ENCODE results near the gene FRG2B. TPM values are rescaled to one million over a fixed set of nuclear protein-coding genes. Genes with fewer than 3 reads are reported as not detected.
"Not testable (repeated sequence)": the region's sequence is repeated elsewhere in the genome, so short reads cannot be mapped to it uniquely, and the experiment has no call there.

The FRG2B gene
- total and polyA plus RNA-seq, 2 of the 13 experiments (the other 11 are each of a cell fraction or from before 2014, with no cell fraction given), result not detected

DNA sequence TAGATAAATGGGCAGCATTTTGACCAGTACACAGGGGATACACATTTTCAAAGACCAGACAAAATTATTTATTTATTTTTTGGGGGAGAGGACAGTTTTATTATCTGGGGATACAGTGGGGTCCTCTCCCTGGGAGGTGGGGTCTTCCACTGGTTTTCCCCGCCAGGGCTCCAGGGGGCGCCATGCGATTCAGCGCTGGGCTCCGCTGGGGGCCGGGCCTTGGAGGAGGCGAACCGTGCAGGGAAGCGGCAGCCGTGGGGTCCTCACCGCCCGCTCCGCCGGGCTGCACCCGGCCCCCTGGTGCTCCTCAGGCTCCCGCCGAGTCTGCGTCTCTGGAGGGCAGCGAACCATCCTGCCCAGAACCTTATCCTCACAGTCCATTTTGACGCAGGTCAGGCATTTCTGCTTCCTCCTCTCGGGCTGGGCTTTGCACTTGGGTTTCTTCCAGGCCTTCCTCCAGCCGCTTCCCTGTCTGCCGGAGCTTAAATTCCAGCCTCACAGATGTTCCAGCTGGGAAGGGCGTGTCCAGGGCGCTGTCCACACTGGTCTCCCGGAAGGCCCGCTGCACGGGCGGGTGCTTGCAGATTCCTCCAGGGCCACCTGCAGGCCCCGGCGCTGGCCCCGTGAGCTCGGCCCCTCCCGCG is 10.7 kb upstream of the FRG2B start:
- H3K9ac ChIP-seq (ENCODE audit: insufficient read depth, low read depth, low read length); H3K9me3 ChIP-seq (ENCODE audit: low read length); DNase-seq (ENCODE audit: low spot score); H4K20me1 ChIP-seq (ENCODE audit: insufficient read depth, low read length); BruUV-seq (replicated peaks); in situ Hi-C loops (cut with HindIII; ENCODE audit: extremely low pct_ligation_motif_present, low pct_unique_long_range_greater_than_20kb); H3K4me2 ChIP-seq (ENCODE audit: low read depth, low read length); H3K27ac ChIP-seq (ENCODE audit: extremely low read length, insufficient read depth, low read length); H3K4me3 ChIP-seq (replicated peaks in 1 of 3; ENCODE audit: insufficient read depth in 1 of 3, low read depth in 2 of 3, low read length in 3 of 3); H3K79me2 ChIP-seq (ENCODE audit: insufficient read depth, low read length); H3K36me3 ChIP-seq (replicated peaks in 1 of 2; ENCODE audit: control insufficient read depth in 1 of 2, insufficient read depth in 2 of 2, low read length in 2 of 2); H2AFZ ChIP-seq (ENCODE audit: low read length); intact Hi-C loops (cut with micrococcal nuclease; ENCODE audit: unreplicated experiment); H3K4me1 ChIP-seq (ENCODE audit: insufficient read depth, low read length); H3K27me3 ChIP-seq (ENCODE audit: control insufficient read depth in 1 of 2, insufficient read depth in 2 of 2, low read length in 2 of 2); CTCF ChIA-PET (ENCODE audit: low intra/inter-chr PET ratio, low total read pairs); POLR2A ChIA-PET; FAIRE-seq: not testable (repeated sequence)
- TF ChIP-seq ZFX (CRISPR knock-in tag; IDR thresholded peaks at IDR 0.05; ENCODE audit: low read depth) (0 out of 2 replicates have a peak, but pooled peaks have one; percentile 19), GABPB1 (CRISPR knock-in tag; IDR thresholded peaks at IDR 0.05) (peak; percentile 47; the same call in 1 of the 2 replicates)
- TF ChIP-seq, protein P1, sequence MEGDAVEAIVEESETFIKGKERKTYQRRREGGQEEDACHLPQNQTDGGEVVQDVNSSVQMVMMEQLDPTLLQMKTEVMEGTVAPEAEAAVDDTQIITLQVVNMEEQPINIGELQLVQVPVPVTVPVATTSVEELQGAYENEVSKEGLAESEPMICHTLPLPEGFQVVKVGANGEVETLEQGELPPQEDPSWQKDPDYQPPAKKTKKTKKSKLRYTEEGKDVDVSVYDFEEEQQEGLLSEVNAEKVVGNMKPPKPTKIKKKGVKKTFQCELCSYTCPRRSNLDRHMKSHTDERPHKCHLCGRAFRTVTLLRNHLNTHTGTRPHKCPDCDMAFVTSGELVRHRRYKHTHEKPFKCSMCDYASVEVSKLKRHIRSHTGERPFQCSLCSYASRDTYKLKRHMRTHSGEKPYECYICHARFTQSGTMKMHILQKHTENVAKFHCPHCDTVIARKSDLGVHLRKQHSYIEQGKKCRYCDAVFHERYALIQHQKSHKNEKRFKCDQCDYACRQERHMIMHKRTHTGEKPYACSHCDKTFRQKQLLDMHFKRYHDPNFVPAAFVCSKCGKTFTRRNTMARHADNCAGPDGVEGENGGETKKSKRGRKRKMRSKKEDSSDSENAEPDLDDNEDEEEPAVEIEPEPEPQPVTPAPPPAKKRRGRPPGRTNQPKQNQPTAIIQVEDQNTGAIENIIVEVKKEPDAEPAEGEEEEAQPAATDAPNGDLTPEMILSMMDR (CRISPR knock-in tag; IDR thresholded peaks at IDR 0.05), result peak; percentile 49
- TF ChIP-seq, protein P2, sequence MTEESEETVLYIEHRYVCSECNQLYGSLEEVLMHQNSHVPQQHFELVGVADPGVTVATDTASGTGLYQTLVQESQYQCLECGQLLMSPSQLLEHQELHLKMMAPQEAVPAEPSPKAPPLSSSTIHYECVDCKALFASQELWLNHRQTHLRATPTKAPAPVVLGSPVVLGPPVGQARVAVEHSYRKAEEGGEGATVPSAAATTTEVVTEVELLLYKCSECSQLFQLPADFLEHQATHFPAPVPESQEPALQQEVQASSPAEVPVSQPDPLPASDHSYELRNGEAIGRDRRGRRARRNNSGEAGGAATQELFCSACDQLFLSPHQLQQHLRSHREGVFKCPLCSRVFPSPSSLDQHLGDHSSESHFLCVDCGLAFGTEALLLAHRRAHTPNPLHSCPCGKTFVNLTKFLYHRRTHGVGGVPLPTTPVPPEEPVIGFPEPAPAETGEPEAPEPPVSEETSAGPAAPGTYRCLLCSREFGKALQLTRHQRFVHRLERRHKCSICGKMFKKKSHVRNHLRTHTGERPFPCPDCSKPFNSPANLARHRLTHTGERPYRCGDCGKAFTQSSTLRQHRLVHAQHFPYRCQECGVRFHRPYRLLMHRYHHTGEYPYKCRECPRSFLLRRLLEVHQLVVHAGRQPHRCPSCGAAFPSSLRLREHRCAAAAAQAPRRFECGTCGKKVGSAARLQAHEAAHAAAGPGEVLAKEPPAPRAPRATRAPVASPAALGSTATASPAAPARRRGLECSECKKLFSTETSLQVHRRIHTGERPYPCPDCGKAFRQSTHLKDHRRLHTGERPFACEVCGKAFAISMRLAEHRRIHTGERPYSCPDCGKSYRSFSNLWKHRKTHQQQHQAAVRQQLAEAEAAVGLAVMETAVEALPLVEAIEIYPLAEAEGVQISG (CRISPR knock-in tag; IDR thresholded peaks at IDR 0.05), result peak; percentile 92
- WGBS (ENCODE audit: low lambda C conversion rate), result 23% methylated on average over 6 of the region's 35 CpGs
- peak; percentile 85 for ATAC-seq

DNA sequence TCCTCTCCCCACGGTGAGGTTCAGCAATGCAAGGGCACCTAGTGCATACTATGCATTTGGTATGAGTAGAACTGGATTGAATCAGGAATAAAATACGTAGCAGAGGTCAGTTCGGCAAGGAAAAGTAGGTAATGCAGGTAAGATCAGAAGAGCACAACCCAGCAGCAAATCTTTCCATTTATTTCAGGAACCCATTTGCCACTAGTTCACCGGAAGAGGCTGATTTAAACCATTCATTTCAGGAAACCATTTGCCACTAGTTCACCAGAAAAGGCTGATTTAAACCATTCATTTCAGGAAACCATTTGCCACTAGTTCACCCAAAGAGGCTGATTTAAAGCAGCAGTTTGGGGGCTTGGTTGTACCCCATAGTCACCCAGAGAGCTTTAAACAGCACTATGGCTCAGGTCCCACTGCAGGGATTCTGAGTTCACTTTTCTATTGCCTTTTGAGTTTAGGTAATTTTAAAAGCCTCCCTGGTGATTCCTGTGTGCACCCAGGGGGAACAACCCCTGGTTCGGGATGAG is 4.2 kb upstream of the FRG2B start:
- FAIRE-seq; in situ Hi-C loops (cut with HindIII; ENCODE audit: extremely low pct_ligation_motif_present, low pct_unique_long_range_greater_than_20kb): not testable (repeated sequence)

DNA sequence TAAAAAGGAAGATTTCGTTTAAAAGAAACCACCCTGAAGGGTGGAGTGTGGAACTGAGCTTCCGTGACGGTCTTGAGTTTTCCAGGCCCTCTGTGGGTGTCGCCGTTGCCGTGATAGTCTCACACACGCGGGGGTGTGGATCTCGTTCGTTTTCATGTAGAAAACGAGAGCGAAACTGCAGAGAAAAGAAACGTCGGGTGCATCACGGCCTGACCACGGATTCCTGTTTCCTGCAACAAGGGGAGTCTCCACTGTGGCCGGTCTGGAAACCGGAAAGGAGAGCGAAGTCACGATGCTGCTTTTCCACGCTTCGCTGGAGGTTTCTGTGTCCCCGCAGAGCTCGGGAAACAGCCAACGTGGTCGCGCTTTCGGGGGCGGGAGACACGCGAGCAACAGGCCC is 4.1 kb downstream of the FRG2B start:
- peaks cover 0 to 17% of the 10 kb centered on the region in 2 experiments; a peak in 1 of 5 replicates for H3K27me3 ChIP-seq (ENCODE audit: control insufficient read depth in 1 of 2, insufficient read depth in 2 of 2, low read length in 2 of 2)
- FAIRE-seq; BruUV-seq (replicated peaks); H3K79me2 ChIP-seq (ENCODE audit: insufficient read depth, low read length); H3K4me2 ChIP-seq (ENCODE audit: low read depth, low read length); POLR2A ChIA-PET; CTCF ChIA-PET (ENCODE audit: low intra/inter-chr PET ratio, low total read pairs); H4K20me1 ChIP-seq (ENCODE audit: insufficient read depth, low read length); ATAC-seq; H3K9ac ChIP-seq (ENCODE audit: insufficient read depth, low read depth, low read length); intact Hi-C loops (cut with micrococcal nuclease; ENCODE audit: unreplicated experiment); H3K36me3 ChIP-seq (replicated peaks in 1 of 2; ENCODE audit: control insufficient read depth in 1 of 2, insufficient read depth in 2 of 2, low read length in 2 of 2); DNase-seq (ENCODE audit: low spot score); H2AFZ ChIP-seq (ENCODE audit: low read length); in situ Hi-C loops (cut with HindIII; ENCODE audit: extremely low pct_ligation_motif_present, low pct_unique_long_range_greater_than_20kb); H3K9me3 ChIP-seq (ENCODE audit: low read length); H3K4me1 ChIP-seq (ENCODE audit: insufficient read depth, low read length); H3K4me3 ChIP-seq (replicated peaks in 1 of 3; ENCODE audit: insufficient read depth in 1 of 3, low read depth in 2 of 3, low read length in 3 of 3); H3K27ac ChIP-seq (ENCODE audit: extremely low read length, insufficient read depth, low read length): not testable (repeated sequence)
- WGBS (ENCODE audit: low lambda C conversion rate), result 67% methylated on average over 21 of the region's 31 CpGs

More for the DNA sequence above, 4.2 kb upstream of the FRG2B start:
- H3K36me3 ChIP-seq (replicated peaks in 1 of 2; ENCODE audit: control insufficient read depth in 1 of 2, insufficient read depth in 2 of 2, low read length in 2 of 2); H4K20me1 ChIP-seq (ENCODE audit: insufficient read depth, low read length); H3K27ac ChIP-seq (ENCODE audit: extremely low read length, insufficient read depth, low read length); H3K4me2 ChIP-seq (ENCODE audit: low read depth, low read length); CTCF ChIA-PET (ENCODE audit: low intra/inter-chr PET ratio, low total read pairs); H3K27me3 ChIP-seq (ENCODE audit: control insufficient read depth in 1 of 2, insufficient read depth in 2 of 2, low read length in 2 of 2); H3K79me2 ChIP-seq (ENCODE audit: insufficient read depth, low read length); H2AFZ ChIP-seq (ENCODE audit: low read length); H3K9ac ChIP-seq (ENCODE audit: insufficient read depth, low read depth, low read length); ATAC-seq; H3K4me1 ChIP-seq (ENCODE audit: insufficient read depth, low read length); DNase-seq (ENCODE audit: low spot score); POLR2A ChIA-PET; BruUV-seq (replicated peaks); H3K9me3 ChIP-seq (ENCODE audit: low read length); H3K4me3 ChIP-seq (replicated peaks in 1 of 3; ENCODE audit: insufficient read depth in 1 of 3, low read depth in 2 of 3, low read length in 3 of 3); intact Hi-C loops (cut with micrococcal nuclease; ENCODE audit: unreplicated experiment): not testable (repeated sequence)
- 0% methylated on average over 4 of the region's 5 CpGs for WGBS (ENCODE audit: low lambda C conversion rate)

Data from HepG2 (cell line).